ENCODE data around the gene CXXC5.

Gene CXXC5

GRCh38 chr5:139651853-139652787 lies 4.0 kb downstream of the CXXC5 start:
- DNase-seq (ENCODE audit: low spot score): no peak

GRCh38 chr5:139652788-139653241 lies 4.7 kb downstream of the CXXC5 start:
- DNase-seq (ENCODE audit: low spot score): no peak

GRCh38 chr5:139653616-139654015 lies 5.5 kb downstream of the CXXC5 start:
- DNase-seq (ENCODE audit: low spot score): no peak

- DNase-seq (ENCODE audit: low spot score): no peak
These were observed 6.3 kb downstream of the CXXC5 start for GRCh38 chr5:139654464-139654863.

- no peak for DNase-seq (ENCODE audit: low spot score)
These were observed 6.8 kb downstream of the CXXC5 start for GRCh38 chr5:139654871-139655491.

- no peak for DNase-seq (ENCODE audit: low spot score)
These were observed 7.7 kb downstream of the CXXC5 start for GRCh38 chr5:139655727-139656271.

- no peak for DNase-seq (ENCODE audit: low spot score)
These were observed 9.5 kb downstream of the CXXC5 start for GRCh38 chr5:139657363-139658321.

- DNase-seq (ENCODE audit: low spot score): no peak
These were observed 10.4 kb downstream of the CXXC5 start for GRCh38 chr5:139658501-139658927.

GRCh38 chr5:139658928-139659667 lies 10.9 kb downstream of the CXXC5 start:
- DNase-seq (ENCODE audit: low spot score): no peak

GRCh38 chr5:139659695-139660101 lies 11.5 kb downstream of the CXXC5 start:
- DNase-seq (ENCODE audit: low spot score): no peak

GRCh38 chr5:139660105-139660922 lies 12.2 kb downstream of the CXXC5 start:
- no peak for DNase-seq (ENCODE audit: low spot score)

- DNase-seq (ENCODE audit: low spot score): no peak
These were observed 13.0 kb downstream of the CXXC5 start for GRCh38 chr5:139660923-139661814.

- no peak for DNase-seq (ENCODE audit: low spot score)
These were observed 14.5 kb downstream of the CXXC5 start for GRCh38 chr5:139662617-139663016.

GRCh38 chr5:139663207-139664085 lies 15.3 kb downstream of the CXXC5 start:
- no peak for DNase-seq (ENCODE audit: low spot score)

- no peak for DNase-seq (ENCODE audit: low spot score)
These were observed 16.0 kb downstream of the CXXC5 start for GRCh38 chr5:139664086-139664693.

- DNase-seq (ENCODE audit: low spot score): no peak
These were observed 16.7 kb downstream of the CXXC5 start for GRCh38 chr5:139664727-139665351.

- DNase-seq (ENCODE audit: low spot score): no peak
These were observed 17.5 kb downstream of the CXXC5 start for GRCh38 chr5:139665626-139666025.

All from left forelimb (tissue), 1 donor.